ENCODE data around the gene PRRX2.

PRRX2 gene

GRCh38 chr9:129641750-129642585 is 23.5 kb upstream of the PRRX2 start, which contains the start of gene ASB6:
Gene ASB6 (minus strand): TSS chr9:129642151. CDS start chr9:129641999, 152 bp downstream.
- H3K27ac ChIP-seq: peak within 1 kb of the TSS; percentile 72
- TF ChIP-seq ZFX (IDR thresholded peaks at IDR 0.05) (peak; percentile 7; the same call in 1 of the 2 replicates), CTCF (conservative IDR thresholded peaks at IDR 0.05) (peak; percentile 100)

GRCh38 chr9:129643706-129644105 is 21.7 kb upstream of the PRRX2 start:
- no peak overlapping the region for H3K27ac ChIP-seq
- no peak for TF ChIP-seq CTCF (conservative IDR thresholded peaks at IDR 0.05)
- TF ChIP-seq ZFX (IDR thresholded peaks at IDR 0.05): no peak

GRCh38 chr9:129644365-129644764 is 21.1 kb upstream of the PRRX2 start:
- no peak overlapping the region for H3K27ac ChIP-seq
- TF ChIP-seq CTCF (conservative IDR thresholded peaks at IDR 0.05) (no peak), ZFX (IDR thresholded peaks at IDR 0.05) (no peak)

- no peak overlapping the region for H3K27ac ChIP-seq
- no peak for TF ChIP-seq CTCF (conservative IDR thresholded peaks at IDR 0.05)
- no peak for TF ChIP-seq ZFX (IDR thresholded peaks at IDR 0.05)
Measured at GRCh38 chr9:129644902-129645301, 20.5 kb upstream of the PRRX2 start.

GRCh38 chr9:129646252-129646651 is 19.2 kb upstream of the PRRX2 start:
- no peak overlapping the region for H3K27ac ChIP-seq
- TF ChIP-seq CTCF (conservative IDR thresholded peaks at IDR 0.05): no peak
- TF ChIP-seq ZFX (IDR thresholded peaks at IDR 0.05): no peak

- no peak for TF ChIP-seq CTCF (conservative IDR thresholded peaks at IDR 0.05)
- TF ChIP-seq ZFX (IDR thresholded peaks at IDR 0.05): no peak
Measured at GRCh38 chr9:129646654-129647053, 18.8 kb upstream of the PRRX2 start.

GRCh38 chr9:129647635-129648034 is 17.8 kb upstream of the PRRX2 start:
- no peak for TF ChIP-seq ZFX (IDR thresholded peaks at IDR 0.05)
- no peak for TF ChIP-seq CTCF (conservative IDR thresholded peaks at IDR 0.05)
- H3K27ac ChIP-seq: no peak overlapping the region

More at GRCh38 chr9:129646654-129647053, 18.8 kb upstream of the PRRX2 start:
- no peak overlapping the region for H3K27ac ChIP-seq
